GM18517 (cell line): Measurements from ENCODE around the gene GNAO1.
"Not testable (repeated sequence)": the region's sequence is repeated elsewhere in the genome, so short reads cannot be mapped to it uniquely, and the experiment has no call there.

Source experiments
- ATAC-seq: cut with Tn5 transposase; IDR thresholded peaks from one replicate; pipeline ENCODE4 v1.9.1; 2021; ENCODE audit warnings: mild to moderate bottlenecking, moderate library complexity; ENCODE audit not compliant: unreplicated experiment

GNAO1 gene

DNA sequence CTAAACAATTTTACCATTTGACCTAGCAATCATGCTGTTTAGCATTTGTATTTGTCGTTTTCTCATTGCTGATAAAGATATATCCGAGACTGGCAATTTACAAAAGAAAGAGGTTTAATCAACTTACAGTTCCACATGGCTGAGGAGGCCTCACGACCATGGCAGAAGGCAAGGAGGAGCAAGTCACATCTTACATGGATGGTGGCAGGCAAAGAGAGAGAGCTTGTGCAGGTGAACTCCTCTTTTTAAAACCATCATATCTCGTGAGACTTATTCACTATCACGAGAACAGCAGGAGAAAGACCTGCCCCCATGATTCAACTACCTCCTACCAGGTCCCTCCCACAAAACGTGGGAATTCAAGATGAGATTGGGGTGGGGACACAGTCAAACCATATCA is 187.8 kb downstream of the GNAO1 start:
- ATAC-seq: not testable (repeated sequence)

DNA sequence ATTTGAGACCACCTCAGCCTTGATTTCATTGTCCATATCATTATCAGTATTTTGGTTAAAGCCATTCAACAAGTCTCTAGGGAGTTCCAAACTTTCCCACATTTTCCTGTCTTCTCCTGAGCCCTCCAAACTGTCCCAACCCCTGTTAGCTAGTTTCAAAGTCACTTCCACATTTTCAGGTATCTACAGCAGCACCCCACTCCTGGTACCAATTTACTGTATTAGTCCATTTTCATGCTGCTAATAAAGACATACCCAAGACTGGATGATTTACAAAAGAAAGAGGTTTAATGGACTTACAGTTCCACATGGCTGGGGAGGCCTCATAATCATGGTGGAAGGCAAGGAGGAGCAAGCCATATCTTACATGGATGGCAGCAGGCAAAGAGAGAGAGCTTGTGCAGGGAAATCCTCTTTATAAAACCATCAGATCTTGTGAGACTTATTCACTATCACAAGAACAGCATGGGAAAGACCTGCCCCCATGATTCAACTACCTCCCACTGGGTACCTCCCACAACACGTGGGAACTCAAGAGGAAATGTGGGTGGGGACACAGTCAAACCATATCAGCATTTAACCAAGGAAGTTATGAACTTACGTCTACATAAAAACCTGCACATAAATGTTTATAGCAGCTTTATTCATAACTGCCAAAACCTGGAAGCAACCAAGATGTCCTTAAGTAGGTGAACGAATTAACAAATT is 189.6 kb downstream of the GNAO1 start:
- not testable (repeated sequence) for ATAC-seq

DNA sequence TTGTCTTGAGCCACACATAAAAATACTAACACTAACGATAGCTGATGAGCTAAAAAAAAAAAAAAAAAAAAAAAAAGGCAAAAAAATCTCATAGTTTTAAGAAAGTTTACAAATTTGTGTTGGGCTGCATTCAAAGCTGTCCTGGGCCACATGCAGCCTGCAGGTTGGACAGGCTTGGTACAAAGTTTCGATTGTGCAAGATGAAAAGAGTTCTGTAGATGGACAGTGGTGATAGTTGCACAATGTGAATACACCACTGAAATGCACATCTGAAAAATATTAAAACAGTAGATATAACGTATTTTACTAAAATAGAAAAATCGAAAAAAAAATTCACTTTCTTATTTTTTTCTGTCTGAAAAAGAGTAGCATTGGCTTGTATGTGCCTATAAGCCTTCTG is 191.2 kb downstream of the GNAO1 start:
- no peak for ATAC-seq

DNA sequence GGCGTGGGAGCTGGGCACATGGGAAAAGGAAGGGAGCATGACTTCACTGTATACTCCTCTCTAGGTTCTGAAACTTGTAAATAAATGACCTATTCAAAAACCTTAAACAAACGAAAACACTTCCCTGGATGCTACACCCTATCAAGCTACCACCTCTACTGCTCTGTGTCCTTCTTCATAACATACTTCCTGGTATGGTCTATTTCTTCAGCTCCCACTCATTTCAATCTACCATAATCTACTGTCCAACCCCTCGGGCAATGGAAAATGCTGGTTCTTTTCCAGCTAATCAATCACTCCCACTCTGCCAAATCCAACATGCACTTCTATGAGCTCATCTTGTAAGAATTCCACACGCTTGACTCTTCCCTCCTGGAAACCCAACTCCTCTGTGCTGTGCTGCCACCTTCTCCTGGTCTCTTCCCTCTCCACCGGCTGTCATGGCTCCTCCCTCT is 191.6 kb downstream of the GNAO1 start:
- no peak for ATAC-seq

DNA sequence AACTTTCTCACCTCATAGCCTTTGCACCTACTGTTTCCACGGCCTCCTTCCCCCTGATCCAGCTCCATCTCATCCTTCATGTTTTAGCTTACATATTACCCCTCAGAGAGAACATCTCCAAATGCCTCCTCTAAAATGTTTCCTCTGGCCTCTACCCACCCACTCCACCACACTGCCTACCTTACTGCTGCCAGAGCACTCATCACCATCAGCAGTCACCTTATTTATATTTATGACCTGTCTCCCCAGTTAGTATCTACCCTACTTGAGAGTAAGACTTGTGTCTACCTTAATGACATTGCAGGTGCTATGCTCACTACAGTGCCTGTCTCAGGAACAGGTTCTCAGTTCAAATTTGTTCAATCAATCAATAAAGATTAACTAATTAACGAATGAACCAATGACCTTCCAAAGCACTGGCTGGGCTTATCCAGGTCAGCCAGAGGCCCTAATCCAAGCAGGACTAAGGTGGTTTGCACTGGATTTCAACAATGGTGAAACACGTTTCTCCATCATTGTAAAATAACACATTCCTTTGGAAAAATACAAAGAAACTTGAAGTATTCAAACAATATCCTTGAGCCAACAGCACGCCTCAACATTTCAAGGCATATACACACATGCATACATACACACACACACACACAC is 192.9 kb downstream of the GNAO1 start:
- ATAC-seq: no peak

DNA sequence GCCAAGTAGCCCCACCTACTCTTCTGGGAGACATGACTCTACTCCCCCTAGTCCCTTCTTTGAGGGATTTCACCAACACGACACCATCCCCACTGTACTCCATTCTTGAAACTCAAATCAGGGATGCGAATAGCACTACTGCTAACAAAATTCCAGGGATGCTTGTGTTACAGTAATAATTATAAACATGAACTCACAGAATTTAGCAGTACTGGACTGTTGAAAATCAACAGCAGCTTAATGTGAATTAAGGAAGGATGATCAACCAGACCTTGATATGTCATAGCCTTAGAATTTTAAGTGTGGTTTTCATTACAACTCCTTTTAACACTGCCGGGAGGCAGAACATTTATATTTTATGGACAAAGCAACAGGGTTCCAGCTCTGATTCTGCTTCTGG is 196.1 kb downstream of the GNAO1 start:
- ATAC-seq: no peak

DNA sequence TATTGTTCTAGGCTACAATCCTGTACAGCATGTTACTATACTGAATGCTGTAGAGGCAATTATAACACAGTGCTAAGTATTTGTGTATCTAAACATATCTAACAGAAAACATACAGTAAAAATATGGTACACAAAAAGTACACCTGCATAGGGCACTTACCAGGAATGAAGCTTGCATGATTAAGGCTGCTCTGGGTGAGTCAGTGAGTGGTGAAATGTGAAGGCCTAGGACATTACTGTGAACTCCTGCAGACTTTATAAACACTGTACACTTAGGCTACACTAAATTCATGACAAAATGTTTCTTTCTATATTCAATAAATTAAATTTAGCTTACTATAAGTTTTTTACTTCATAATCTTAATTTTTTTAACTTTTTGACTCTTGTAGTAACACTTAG is 196.9 kb downstream of the GNAO1 start:
- ATAC-seq: no peak

DNA sequence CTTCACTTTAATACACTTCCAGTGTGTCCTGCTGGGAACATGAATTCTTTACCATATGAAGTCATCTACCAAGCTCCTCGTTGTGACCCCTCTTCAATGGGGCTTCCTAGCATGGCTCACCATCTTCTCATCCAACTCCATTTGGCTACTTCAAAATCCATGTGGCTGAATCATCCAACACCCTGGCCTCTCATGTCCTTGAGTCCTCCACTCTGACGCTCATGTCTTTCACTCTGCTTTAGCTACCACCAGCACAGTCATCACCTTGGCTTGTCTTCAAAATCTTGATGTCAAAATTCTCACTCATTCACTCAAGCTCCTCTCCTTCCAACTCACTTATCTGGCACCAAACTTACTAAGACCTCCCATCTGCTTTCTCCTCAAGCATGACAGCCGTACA is 198.3 kb downstream of the GNAO1 start:
- no peak for ATAC-seq

DNA sequence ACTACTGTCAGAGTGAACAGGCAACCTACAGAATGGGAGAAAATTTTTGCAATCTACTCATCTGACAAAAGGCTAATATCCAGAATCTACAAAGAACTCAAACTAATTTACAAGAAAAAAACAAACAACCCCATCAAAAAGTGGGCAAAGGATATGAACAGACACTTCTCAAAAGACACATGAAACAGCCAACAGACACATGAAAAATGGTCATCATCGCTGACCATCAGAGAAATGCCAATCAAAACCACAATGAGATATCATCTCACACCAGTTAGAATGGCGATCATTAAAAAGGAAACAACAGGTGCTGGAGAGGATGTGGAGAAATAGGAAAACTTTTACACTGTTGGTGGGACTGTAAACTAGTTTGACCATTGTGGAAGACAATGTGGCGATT is 205.4 kb downstream of the GNAO1 start:
- ATAC-seq: not testable (repeated sequence)

DNA sequence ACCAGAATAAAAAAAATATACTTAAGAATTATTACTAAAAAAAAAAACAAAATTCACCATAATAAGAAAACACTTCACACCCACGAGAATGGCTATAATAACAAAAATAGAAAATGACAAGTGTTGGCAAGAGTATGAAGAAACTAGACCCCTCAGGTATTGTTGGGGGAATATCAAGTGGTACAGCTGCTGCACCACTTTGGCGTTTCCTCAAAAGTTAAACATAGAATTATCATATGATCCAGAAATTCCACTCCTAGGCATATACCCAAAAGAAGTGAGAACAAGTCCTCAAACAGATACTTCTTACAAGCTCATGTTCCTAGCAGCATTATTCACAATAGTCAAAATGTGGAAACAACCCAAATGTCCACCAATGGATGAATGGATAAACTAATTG is 207.8 kb downstream of the GNAO1 start:
- ATAC-seq: no peak

DNA sequence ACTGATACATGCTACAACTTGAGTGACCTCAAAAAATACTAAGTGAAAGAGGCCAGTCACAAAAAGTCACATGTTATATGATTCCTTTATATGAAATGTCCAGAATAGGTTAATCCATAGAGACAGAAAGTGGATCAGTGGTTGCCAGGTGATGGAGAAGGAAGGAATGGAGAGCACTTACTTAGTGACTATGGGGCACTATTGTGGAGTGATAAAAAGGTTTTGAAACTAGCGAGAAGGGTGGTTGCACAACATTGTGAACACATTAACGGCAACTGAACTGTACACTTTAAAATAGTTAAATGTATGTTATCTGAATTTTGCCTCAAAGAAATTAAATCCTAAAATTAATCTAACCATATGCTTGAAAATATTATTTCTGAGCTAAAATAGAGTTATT is 208.2 kb downstream of the GNAO1 start:
- ATAC-seq: no peak

DNA sequence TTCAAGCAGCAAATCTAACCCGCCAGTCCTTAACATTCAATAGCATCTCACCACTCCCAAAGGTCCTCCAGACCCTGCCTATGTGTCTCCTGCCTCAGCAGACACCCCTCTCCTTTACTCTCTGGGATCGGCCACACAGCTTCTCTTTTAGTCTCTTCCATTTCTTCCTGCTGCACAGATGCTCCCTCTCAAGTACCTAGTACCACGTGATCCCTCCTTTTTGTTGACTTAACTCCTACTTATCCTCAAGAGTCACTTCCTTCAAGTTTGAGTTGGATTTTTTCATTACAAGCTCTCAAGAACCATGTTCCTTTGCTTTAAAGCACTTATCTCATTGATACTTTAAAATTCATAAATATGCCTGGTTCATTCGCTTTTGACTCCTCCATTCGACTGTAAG is 209.2 kb downstream of the GNAO1 start:
- no peak for ATAC-seq

DNA sequence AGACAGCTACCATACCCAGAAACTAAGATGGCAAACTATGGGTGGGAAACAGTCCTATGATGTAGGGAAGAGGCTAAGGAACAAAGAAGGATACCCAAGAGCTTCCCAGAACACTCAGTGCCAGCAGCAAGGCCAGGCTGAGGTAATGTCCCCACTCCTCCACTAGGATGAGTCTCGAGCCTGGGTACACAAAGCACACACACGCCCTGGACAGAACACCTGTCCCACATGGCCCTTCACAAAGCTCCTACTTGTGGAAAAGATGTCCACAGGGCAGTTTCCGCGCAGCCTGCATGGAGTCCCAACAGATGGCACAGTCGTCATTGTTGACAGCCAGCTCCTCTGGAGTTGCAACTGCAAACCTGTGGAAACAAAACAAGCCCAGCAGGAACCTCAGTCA is 210.2 kb downstream of the GNAO1 start:
- ATAC-seq: no peak

DNA sequence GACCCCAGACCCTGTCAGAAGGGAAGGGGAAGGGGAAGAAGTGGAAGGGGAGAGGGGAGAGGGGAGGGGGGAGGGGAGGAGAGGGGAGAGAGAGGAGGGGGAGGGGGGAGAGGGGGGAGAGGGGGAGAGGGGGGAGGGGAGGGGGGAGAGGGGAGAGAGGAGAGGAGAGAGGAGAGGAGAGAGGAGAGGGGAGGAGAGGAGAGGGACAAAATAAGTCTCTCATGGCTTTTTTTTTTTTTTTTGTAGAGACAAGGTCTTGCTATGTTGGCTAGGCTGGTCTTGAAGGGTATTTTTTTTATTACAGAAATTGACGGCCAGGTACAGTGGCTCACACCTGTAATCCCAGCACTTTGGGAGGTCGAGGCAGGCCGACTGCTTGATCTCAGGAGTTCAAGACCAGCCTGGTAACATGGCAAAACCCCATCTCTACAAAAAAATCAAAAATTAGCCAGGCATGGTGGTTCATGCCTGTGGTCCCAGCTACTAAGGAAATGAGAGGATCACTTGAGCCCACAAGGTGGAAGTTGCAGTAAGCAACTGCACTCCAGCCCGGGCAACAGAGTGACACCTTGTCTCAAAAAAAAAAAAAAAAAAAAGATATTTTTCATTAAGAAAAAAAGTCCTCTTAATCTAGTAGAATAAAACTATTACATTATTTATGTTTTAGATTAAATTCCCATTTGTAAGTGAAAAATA is 214.8 kb downstream of the GNAO1 start:
- no peak for ATAC-seq
